GM18505 (cell line): ENCODE data around the gene TPH2.

Experiments used
- ATAC-seq: cut with Tn5 transposase; IDR thresholded peaks from one replicate; pipeline ENCODE4 v1.9.1; 2021; ENCODE audit not compliant: unreplicated experiment
- POLR2A ChIP-seq: IDR thresholded peaks from 4 replicates; pipeline ENCODE4 v1.6.1; 2011; ENCODE audit warnings: borderline replicate concordance; ENCODE audit not compliant: insufficient read depth, insufficient read length; ENCODE audit errors: extremely low read depth

TPH2 gene

GRCh38 chr12:71938728-71939385 is at the start of gene TPH2:
Gene TPH2 (plus strand): TSS chr12:71938845. CDS start chr12:71938987, 142 bp downstream.
- ATAC-seq = peak; percentile 67

GRCh38 chr12:71890475-71890874 is 48.2 kb upstream of the TPH2 start:
- no peak for ATAC-seq
- no peak for TF ChIP-seq POLR2A

More at GRCh38 chr12:71938728-71939385, at the start of gene TPH2:
- TF ChIP-seq POLR2A = no peak

- no peak for TF ChIP-seq POLR2A
- no peak for ATAC-seq
Measured at GRCh38 chr12:71892059-71892458, 46.6 kb upstream of the TPH2 start.

- ATAC-seq = no peak
- no peak for TF ChIP-seq POLR2A
Measured at GRCh38 chr12:71896205-71896882, 42.3 kb upstream of the TPH2 start.

- ATAC-seq = no peak
Measured at GRCh38 chr12:71900091-71900490, 38.6 kb upstream of the TPH2 start.

GRCh38 chr12:71904629-71905028 is 34.0 kb upstream of the TPH2 start:
- no peak for ATAC-seq
- TF ChIP-seq POLR2A = no peak

More at GRCh38 chr12:71900091-71900490, 38.6 kb upstream of the TPH2 start:
- TF ChIP-seq POLR2A = no peak

GRCh38 chr12:71935594-71935993 is 3.1 kb upstream of the TPH2 start:
- peak; percentile 81 for ATAC-seq
- no peak for TF ChIP-seq POLR2A

GRCh38 chr12:71940068-71940467 is 1.4 kb downstream of the TPH2 start:
- no peak for TF ChIP-seq POLR2A
- no peak for ATAC-seq

GRCh38 chr12:71941174-71941573 is 2.5 kb downstream of the TPH2 start:
- no peak for TF ChIP-seq POLR2A
- ATAC-seq = no peak

GRCh38 chr12:71942259-71942658 is 3.6 kb downstream of the TPH2 start:
- no peak for TF ChIP-seq POLR2A
- ATAC-seq = no peak

- no peak for ATAC-seq
- TF ChIP-seq POLR2A = no peak
Measured at GRCh38 chr12:71942703-71943102, 4.1 kb downstream of the TPH2 start.

GRCh38 chr12:71945121-71945520 is 6.5 kb downstream of the TPH2 start:
- no peak for ATAC-seq
- TF ChIP-seq POLR2A = no peak

- no peak for TF ChIP-seq POLR2A
- ATAC-seq = no peak
Measured at GRCh38 chr12:71945883-71946282, 7.2 kb downstream of the TPH2 start.

- ATAC-seq = no peak
- no peak for TF ChIP-seq POLR2A
Measured at GRCh38 chr12:71947645-71948105, 9.0 kb downstream of the TPH2 start.

- no peak for ATAC-seq
- no peak for TF ChIP-seq POLR2A
Measured at GRCh38 chr12:71948390-71948789, 9.7 kb downstream of the TPH2 start.

GRCh38 chr12:71949646-71950045 is 11.0 kb downstream of the TPH2 start:
- no peak for ATAC-seq
- no peak for TF ChIP-seq POLR2A
